AML-193 (cell line): ENCODE results near the gene TMEM63B.
A peak's percentile ranks its signal among the peaks of the same experiment; 100 is the strongest.
"Not testable (repeated sequence)": the region's sequence is repeated elsewhere in the genome, so short reads cannot be mapped to it uniquely, and the experiment has no call there.

Experiments
- DNase-seq, 2 experiments: peaks; one replicate each; lab custom pipeline; 2025; lab: John Stamatoyannopoulos, UW

Gene TMEM63B

GRCh38 chr6:44171899-44172546, 44.7 kb downstream of the TMEM63B start:
- no peak for DNase-seq

GRCh38 chr6:44172731-44173500, 45.6 kb downstream of the TMEM63B start:
- peak; percentile 90 for DNase-seq

GRCh38 chr6:44176130-44176761, 48.9 kb downstream of the TMEM63B start:
- no peak for DNase-seq

GRCh38 chr6:44176762-44177509, 49.6 kb downstream of the TMEM63B start:
- DNase-seq, result no peak

- no peak for DNase-seq
Observed at GRCh38 chr6:44177691-44178423, 50.5 kb downstream of the TMEM63B start.

- no peak for DNase-seq
Observed at GRCh38 chr6:44178424-44179071, 51.2 kb downstream of the TMEM63B start.

GRCh38 chr6:44179072-44179536, 51.8 kb downstream of the TMEM63B start:
- DNase-seq, result no peak

- DNase-seq, result no peak
Observed at GRCh38 chr6:44179648-44180047, 52.3 kb downstream of the TMEM63B start.

GRCh38 chr6:44180406-44180805, 53.1 kb downstream of the TMEM63B start:
- no peak for DNase-seq

- no peak for DNase-seq
Observed at GRCh38 chr6:44180886-44181285, 53.5 kb downstream of the TMEM63B start.

GRCh38 chr6:44181784-44182183, 54.4 kb downstream of the TMEM63B start:
- DNase-seq, result not testable (repeated sequence)

GRCh38 chr6:44182911-44183390, 55.6 kb downstream of the TMEM63B start:
- DNase-seq, result no peak

- DNase-seq, result no peak
Observed at GRCh38 chr6:44183783-44184182, 56.4 kb downstream of the TMEM63B start.

- DNase-seq, result not testable (repeated sequence)
Observed at GRCh38 chr6:44185356-44185755, 58.0 kb downstream of the TMEM63B start.

GRCh38 chr6:44185953-44186634, 58.7 kb downstream of the TMEM63B start:
- no peak for DNase-seq

GRCh38 chr6:44186635-44187025, 59.3 kb downstream of the TMEM63B start:
- no peak for DNase-seq

GRCh38 chr6:44188819-44189218, 61.5 kb downstream of the TMEM63B start:
- DNase-seq, result no peak

GRCh38 chr6:44189257-44189656, 61.9 kb downstream of the TMEM63B start:
- no peak for DNase-seq

GRCh38 chr6:44190715-44191114, 63.4 kb downstream of the TMEM63B start:
- DNase-seq, result no peak

GRCh38 chr6:44192428-44193041, 65.2 kb downstream of the TMEM63B start:
- peak in 1 of 2 experiments; percentile 6 for DNase-seq
